K562 (cell line): Measurements from ENCODE around the gene KLF13. TPM values are rescaled to one million over a fixed set of nuclear protein-coding genes. Genes with fewer than 3 reads are reported as not detected.

Source experiments
- ATAC-seq: fragments of 200-7000 bp; cut with Tn5 transposase; 3 replicates; pipeline ENCODE4 v1.9.1; 2020; ENCODE audit warnings: moderate library complexity
- BruUV-seq: library from RNA; stranded (reverse); fragments of 400-500 nt; replicated peaks from 2 replicates; lab custom pipeline; 2021; lab: Mats Ljungman, UMichigan
- CTCF ChIA-PET: fragments of 300-600 bp; formaldehyde crosslinking; extraction: SDS; loops from one replicate; lab custom pipeline; 2021; ENCODE audit warnings: low intra/inter-chr PET ratio; lab: Yijun Ruan, JAX
- POLR2A ChIA-PET: fragments of 300-600, 350-650 bp; sonication (Branson Sonifier 250); formaldehyde crosslinking; extraction: SDS; loops from one replicate; lab custom pipeline; 2021; ENCODE audit warnings: antibody characterized with exemption, inconsistent platforms; lab: Yijun Ruan, JAX
- DNase-seq, 4 experiments: peaks; one replicate each; pipeline versions ENCODE4 v3.0.0 to v3.0.0-alpha.2; 2011 to 2018; ENCODE audit warnings: low spot score in 3 of 4, mixed read lengths in 3 of 4; ENCODE audit errors: extremely low read depth in 1 of 4
- FAIRE-seq: peaks from 2 replicates; lab custom pipeline; 2011; peaks lifted over from hg19 to GRCh38; lab: Jason Lieb, UNC
- H2AFZ ChIP-seq: 2 replicates; pipeline ENCODE4 v1.6.0; 2011; ENCODE audit warnings: low read depth, low read length, control low read depth, inconsistent platforms
- H3K27ac ChIP-seq: fragments of 200-600 bp; 3 replicates; pipeline ENCODE4 v1.8.0; 2011; ENCODE audit warnings: low read depth, mild to moderate bottlenecking, control low read depth, inconsistent platforms, low read length, moderate library complexity, mixed read lengths; ENCODE audit errors: extremely low read depth
- H3K27me3 ChIP-seq, 2 experiments: fragments of 300-600 bp in 1 of 2; 2 replicates in 1 of 2; 3 replicates in 1 of 2; pipeline versions ENCODE4 v1.6.0 to v1.8.0; 2011; ENCODE audit warnings: inconsistent platforms in 2 of 2, low read length in 2 of 2, mild to moderate bottlenecking in 1 of 2, mixed read lengths in 1 of 2, moderate library complexity in 1 of 2; ENCODE audit not compliant: control insufficient read depth in 2 of 2, insufficient read depth in 2 of 2
- H3K36me3 ChIP-seq: fragments of 300-600 bp; 3 replicates; pipeline ENCODE4 v1.8.0; 2011; ENCODE audit warnings: mild to moderate bottlenecking, low read length, inconsistent platforms; ENCODE audit not compliant: control insufficient read depth, insufficient read depth
- H3K4me1 ChIP-seq, 2 experiments: fragments of 200-600 bp in 1 of 2; replicated peaks in 1 of 2; 2 replicates in 1 of 2; 3 replicates in 1 of 2; pipeline versions ENCODE4 v1.5.1 to v1.8.0; 2011; ENCODE audit warnings: inconsistent platforms in 2 of 2, low read length in 2 of 2, mild to moderate bottlenecking in 1 of 2, mixed read lengths in 1 of 2, moderate library complexity in 1 of 2; ENCODE audit not compliant: control insufficient read depth in 2 of 2, insufficient read depth in 2 of 2
- H3K4me2 ChIP-seq: 2 replicates; pipeline ENCODE4 v1.6.1; 2011; ENCODE audit warnings: low read length, control low read depth, inconsistent platforms, mixed read lengths; ENCODE audit not compliant: insufficient read depth
- H3K4me3 ChIP-seq: fragments of 200-600 bp; sonication (generic), shearing (Covaris generic); 2 replicates; pipeline ENCODE4 v1.5.1; 2016; ENCODE audit warnings: control low read depth, inconsistent platforms
- H3K79me2 ChIP-seq: fragments of 200-600 bp; 3 replicates; pipeline ENCODE4 v1.8.0; 2011; ENCODE audit warnings: low read length, inconsistent platforms; ENCODE audit not compliant: control insufficient read depth, insufficient read depth
- H3K9ac ChIP-seq, 2 experiments: 2 replicates each; pipeline versions ENCODE4 v1.6.0 to v1.6.1; 2011; ENCODE audit warnings: low read depth in 2 of 2, low read length in 2 of 2, control low read depth in 1 of 2, inconsistent platforms in 1 of 2, mild to moderate bottlenecking in 1 of 2, mixed read lengths in 1 of 2; ENCODE audit not compliant: insufficient read depth in 1 of 2
- H3K9me1 ChIP-seq: one replicate; pipeline ENCODE4 v1.6.0; 2011; ENCODE audit warnings: inconsistent platforms, mild to moderate bottlenecking, low read length, moderate library complexity; ENCODE audit not compliant: control insufficient read depth, insufficient read depth
- H3K9me3 ChIP-seq: replicated peaks from 2 replicates; pipeline ENCODE4 v1.5.1; 2011; ENCODE audit warnings: low read depth, low read length, inconsistent platforms; ENCODE audit not compliant: control insufficient read depth, insufficient read depth
- H4K20me1 ChIP-seq: replicated peaks from 2 replicates; pipeline ENCODE4 v1.6.1; 2011; ENCODE audit warnings: low read length, inconsistent platforms, mixed read lengths; ENCODE audit not compliant: control insufficient read depth, insufficient read depth
- BACH1 ChIP-seq: fragments of 200-800 bp; sonication (Bioruptor generic); IDR thresholded peaks from 2 replicates; pipeline ENCODE4 v1.6.1; 2016; ENCODE audit warnings: missing genetic modification characterization, missing compliant biosample characterization
- CREB1 ChIP-seq, 2 experiments: sonication (generic) in 1 of 2; formaldehyde crosslinking in 1 of 2; IDR thresholded peaks; 2 replicates each; pipeline versions ENCODE4 v1.6.1 to v1.8.0; 2012 to 2022; ENCODE audit warnings: inconsistent platforms in 1 of 2, mild to moderate bottlenecking in 1 of 2, missing genetic modification reagents in 1 of 2, moderate library complexity in 1 of 2
- EZH2 ChIP-seq: IDR thresholded peaks from 2 replicates; pipeline ENCODE4 v1.6.1; 2012; ENCODE audit warnings: low read depth, mild to moderate bottlenecking, inconsistent platforms, low read length, borderline replicate concordance
- GTF2F1 ChIP-seq: IDR thresholded peaks from 2 replicates; pipeline ENCODE4 v1.6.1; 2011; ENCODE audit warnings: low read depth, low read length, improper control_type of control experiment
- JUND ChIP-seq, 2 experiments: IDR thresholded peaks; 2 replicates in 1 of 2; 3 replicates in 1 of 2; pipeline ENCODE4 v1.6.1; 2011; ENCODE audit warnings: borderline replicate concordance in 2 of 2, low read depth in 2 of 2, low read length in 2 of 2, improper control_type of control experiment in 1 of 2, missing biosample characterization in 1 of 2, missing genetic modification characterization in 1 of 2, missing genetic modification reagents in 1 of 2
- PTRF ChIP-seq: fragments of 450-650 bp; IDR thresholded peaks from 2 replicates; pipeline ENCODE4 v1.6.1; 2016; ENCODE audit warnings: mild to moderate bottlenecking, missing genetic modification characterization, missing compliant biosample characterization
- SPI1 ChIP-seq: IDR thresholded peaks from 2 replicates; pipeline ENCODE4 v1.6.1; 2011; ENCODE audit warnings: low read depth, low read length, control low read depth, borderline replicate concordance
- SRSF9 ChIP-seq: fragments of 200-400 bp; formaldehyde crosslinking; IDR thresholded peaks from 2 replicates; pipeline ENCODE4 v1.6.1; 2017; ENCODE audit warnings: low read depth, low read length, borderline replicate concordance
- ZBTB17 ChIP-seq: fragments of 450-650 bp; formaldehyde crosslinking; IDR thresholded peaks from 2 replicates; pipeline ENCODE4 v1.4.0; 2020; ENCODE audit warnings: mild to moderate bottlenecking
- ZNF217 ChIP-seq: sonication (generic); formaldehyde crosslinking; IDR thresholded peaks from 2 replicates; pipeline ENCODE4 v1.8.0; 2022; ENCODE audit warnings: mild to moderate bottlenecking, missing genetic modification reagents
- WGBS: fragments of 100-300 bp; shearing (Covaris generic); methylation state at CpG from one replicate; pipeline ENCODE4 v1.1.6; 2016; ENCODE audit warnings: low coverage, mixed read lengths; ENCODE audit not compliant: insufficient coverage; ENCODE audit errors: missing lambda C conversion rate; 5-methylcytosine and 5-hydroxymethylcytosine counted together
- in situ Hi-C: fragments of 300-500 bp; cut with MboI; formaldehyde crosslinking; loops from 4 replicates; pipeline ENCODE4 v1.15.0; 2018; ENCODE audit warnings: inconsistent platforms, mixed read lengths
- intact Hi-C: fragments of 100-400 bp; cut with micrococcal nuclease; formaldehyde crosslinking; loops from 2 replicates; pipeline ENCODE4 v1.14.2; 2022
- polyA plus RNA-seq, 8 experiments: library from polyadenylated mRNA; depleted of rRNA in 4 of 8; stranded (reverse) in 5 of 8; unstranded in 3 of 8; fragments of >200 nt; fragmentation: Nextera tagmentation in 2 of 8; fragmentation: Illumina TruSeq in 1 of 8; extraction: Ambion mirVana in 2 of 8; extraction: Trizol in 1 of 8; gene quantifications; 2 replicates each; pipeline versions ENCODE4 v1.2.1 to v1.2.3, GENCODE V29; 2011 to 2014; ENCODE audit warnings: inconsistent platforms in 1 of 8, missing spikeins in 1 of 8
- total RNA-seq, 7 experiments: library from RNA; depleted of rRNA in 6 of 7; stranded (reverse); fragments of >200 nt in 6 of 7; fragmentation: Illumina TruSeq in 2 of 7; extraction: Trizol in 2 of 7; gene quantifications; 2 replicates each; pipeline versions ENCODE4 v1.2.1 to v1.2.3, GENCODE V29; 2011 to 2021; ENCODE audit warnings: low replicate concordance in 1 of 7
- TF ChIP-seq, protein P1 (sequence below): IDR thresholded peaks from 3 replicates; pipeline ENCODE4 v1.6.1; 2011; ENCODE audit warnings: borderline replicate concordance, mild to moderate bottlenecking; ENCODE audit not compliant: insufficient read length, insufficient read depth
- TF ChIP-seq, protein P2 (sequence below), 3 experiments: IDR thresholded peaks in 2 of 3; conservative IDR thresholded peaks in 1 of 3; 2 replicates each; pipeline ENCODE4 v1.5.1; 2011 to 2012; ENCODE audit warnings: low read length in 3 of 3, mild to moderate bottlenecking in 3 of 3, control low read depth in 2 of 3, improper control_type of control experiment in 1 of 3, inconsistent platforms in 1 of 3, low read depth in 1 of 3, mixed read lengths in 1 of 3, moderate library complexity in 1 of 3; ENCODE audit not compliant: insufficient read depth in 2 of 3
- TF ChIP-seq, protein P3 (sequence below): fragments of 450-650 bp; IDR thresholded peaks from 2 replicates; pipeline ENCODE4 v1.6.1; 2016; ENCODE audit warnings: antibody characterized with exemption

KLF13 gene
- total and polyA plus RNA-seq, 9 of the 15 experiments (the other 6 are each of a cell fraction or from before 2014, with no cell fraction given) = 1.8 to 10.5 (median 4.8) TPM

DNA sequence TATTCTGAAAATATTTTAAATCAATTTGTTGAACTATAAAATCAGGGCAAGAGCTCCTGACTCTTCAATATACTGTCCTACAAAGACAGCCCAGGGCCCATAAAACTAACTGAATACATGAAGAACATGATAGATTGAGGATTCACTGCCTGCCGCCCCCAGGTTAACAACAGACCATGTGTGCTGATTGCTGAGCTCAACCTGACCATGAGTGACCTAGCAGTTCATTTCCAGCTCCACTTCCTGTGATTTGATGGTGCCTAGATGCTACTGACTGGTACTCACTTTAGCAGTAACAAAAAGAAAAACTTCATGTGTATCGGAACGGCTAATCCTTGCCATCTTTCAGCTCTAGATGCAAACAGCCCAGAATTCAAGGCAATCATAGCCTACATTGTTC is 9.6 kb upstream of the KLF13 start (continued):
- TF ChIP-seq, protein P1, sequence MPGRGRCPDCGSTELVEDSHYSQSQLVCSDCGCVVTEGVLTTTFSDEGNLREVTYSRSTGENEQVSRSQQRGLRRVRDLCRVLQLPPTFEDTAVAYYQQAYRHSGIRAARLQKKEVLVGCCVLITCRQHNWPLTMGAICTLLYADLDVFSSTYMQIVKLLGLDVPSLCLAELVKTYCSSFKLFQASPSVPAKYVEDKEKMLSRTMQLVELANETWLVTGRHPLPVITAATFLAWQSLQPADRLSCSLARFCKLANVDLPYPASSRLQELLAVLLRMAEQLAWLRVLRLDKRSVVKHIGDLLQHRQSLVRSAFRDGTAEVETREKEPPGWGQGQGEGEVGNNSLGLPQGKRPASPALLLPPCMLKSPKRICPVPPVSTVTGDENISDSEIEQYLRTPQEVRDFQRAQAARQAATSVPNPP = no peak
- TF ChIP-seq ZNF217 (CRISPR knock-in tag) (no peak), BACH1 (no peak), GTF2F1 (no peak)

DNA sequence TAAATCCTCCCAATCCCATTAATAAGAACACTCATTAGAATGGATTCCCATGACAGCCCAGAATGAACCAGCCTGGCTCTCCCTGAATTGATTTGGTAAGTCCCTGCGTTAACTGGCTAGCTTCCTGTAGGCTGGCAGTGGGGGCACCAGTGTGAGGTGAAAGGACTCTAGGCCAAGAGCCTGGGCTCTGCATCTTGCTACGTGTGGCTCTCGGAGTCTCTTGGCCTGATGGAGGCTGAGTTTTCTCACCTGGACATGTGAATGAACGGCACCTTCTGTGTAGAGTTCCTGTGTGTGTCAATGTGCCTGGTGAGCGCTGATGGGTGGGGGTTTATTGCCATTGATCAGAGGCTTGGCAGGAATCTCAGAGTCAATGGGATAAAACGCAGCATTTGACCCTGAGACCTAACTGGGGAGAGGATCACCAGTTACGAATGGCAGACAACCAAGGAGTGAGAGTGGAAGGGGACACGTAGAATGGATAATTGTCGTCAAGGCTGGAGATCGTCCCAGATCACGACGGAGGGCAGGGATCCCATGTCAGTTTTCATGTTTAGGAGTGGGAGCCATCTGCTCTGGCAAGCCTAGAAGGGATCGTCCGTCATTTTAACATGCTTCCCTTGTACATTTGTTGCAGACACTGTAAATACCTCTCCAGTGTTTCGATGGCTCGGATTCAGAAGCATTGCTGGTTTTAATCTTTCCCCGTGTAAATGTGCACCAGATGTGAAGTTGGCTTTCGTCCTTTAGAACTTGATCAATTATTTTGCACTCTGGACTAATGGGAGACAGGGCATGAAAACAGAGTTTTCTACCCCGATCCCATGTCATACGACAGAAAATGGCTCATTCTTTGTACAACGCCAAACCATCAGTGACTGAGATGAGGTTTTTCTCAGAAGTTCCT is 9.0 kb upstream of the KLF13 start:
- no TSS peak for BruUV-seq
- TF ChIP-seq ZBTB17 (CRISPR knock-in tag) (no peak), CREB1 (IDR thresholded peaks at IDR 0.05) (no peak), CREB1 (CRISPR knock-in tag; IDR thresholded peaks at IDR 0.05) (no peak), SRSF9 (no peak), PTRF (tag) (no peak), SPI1 (no peak), EZH2 (no peak), JUND (IDR thresholded peaks at IDR 0.05; ENCODE audit: borderline replicate concordance, low read depth, low read length) (no peak), JUND (tag; IDR thresholded peaks at IDR 0.05; ENCODE audit: borderline replicate concordance, low read depth, low read length) (no peak)
- TF ChIP-seq, protein P2, sequence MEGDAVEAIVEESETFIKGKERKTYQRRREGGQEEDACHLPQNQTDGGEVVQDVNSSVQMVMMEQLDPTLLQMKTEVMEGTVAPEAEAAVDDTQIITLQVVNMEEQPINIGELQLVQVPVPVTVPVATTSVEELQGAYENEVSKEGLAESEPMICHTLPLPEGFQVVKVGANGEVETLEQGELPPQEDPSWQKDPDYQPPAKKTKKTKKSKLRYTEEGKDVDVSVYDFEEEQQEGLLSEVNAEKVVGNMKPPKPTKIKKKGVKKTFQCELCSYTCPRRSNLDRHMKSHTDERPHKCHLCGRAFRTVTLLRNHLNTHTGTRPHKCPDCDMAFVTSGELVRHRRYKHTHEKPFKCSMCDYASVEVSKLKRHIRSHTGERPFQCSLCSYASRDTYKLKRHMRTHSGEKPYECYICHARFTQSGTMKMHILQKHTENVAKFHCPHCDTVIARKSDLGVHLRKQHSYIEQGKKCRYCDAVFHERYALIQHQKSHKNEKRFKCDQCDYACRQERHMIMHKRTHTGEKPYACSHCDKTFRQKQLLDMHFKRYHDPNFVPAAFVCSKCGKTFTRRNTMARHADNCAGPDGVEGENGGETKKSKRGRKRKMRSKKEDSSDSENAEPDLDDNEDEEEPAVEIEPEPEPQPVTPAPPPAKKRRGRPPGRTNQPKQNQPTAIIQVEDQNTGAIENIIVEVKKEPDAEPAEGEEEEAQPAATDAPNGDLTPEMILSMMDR (IDR thresholded peaks at IDR 0.05 in 2 of 3, conservative IDR thresholded peaks at IDR 0.05 in 1 of 3; ENCODE audit: insufficient read depth in 2 of 3, low read depth in 1 of 3, low read length in 3 of 3) = no peak
- TF ChIP-seq, protein P3, sequence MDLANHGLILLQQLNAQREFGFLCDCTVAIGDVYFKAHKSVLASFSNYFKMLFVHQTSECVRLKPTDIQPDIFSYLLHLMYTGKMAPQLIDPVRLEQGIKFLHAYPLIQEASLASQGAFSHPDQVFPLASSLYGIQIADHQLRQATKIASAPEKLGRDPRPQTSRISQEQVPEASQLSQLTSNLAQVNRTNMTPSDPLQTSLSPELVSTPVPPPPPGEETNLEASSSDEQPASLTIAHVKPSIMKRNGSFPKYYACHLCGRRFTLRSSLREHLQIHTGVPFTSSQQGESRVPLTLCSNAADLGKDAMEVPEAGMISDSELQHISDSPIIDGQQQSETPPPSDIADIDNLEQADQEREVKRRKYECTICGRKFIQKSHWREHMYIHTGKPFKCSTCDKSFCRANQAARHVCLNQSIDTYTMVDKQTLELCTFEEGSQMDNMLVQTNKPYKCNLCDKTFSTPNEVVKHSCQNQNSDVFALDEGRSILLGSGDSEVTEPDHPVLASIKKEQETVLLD = no peak

More for the DNA sequence above, 9.0 kb upstream of the KLF13 start:
- Histone ChIP-seq H3K4me1 (no peaks in the 10 kb centered on the region; a peak in 1 of 5 replicates), H3K9ac (no peak overlapping the region), H2AFZ (no peak overlapping the region), H3K4me3 (no peak overlapping the region), H3K9me1 (no peaks in the 10 kb centered on the region), H3K27ac (no peak overlapping the region), H3K36me3 (no peaks in the 10 kb centered on the region), H3K27me3 (peaks cover 23 to 40% of the 10 kb centered on the region in 2 experiments), H3K79me2 (no peaks in the 10 kb centered on the region), H3K4me2 (no peak overlapping the region), H4K20me1 (no peaks in the 10 kb centered on the region), H3K9me3 (no peaks in the 10 kb centered on the region)
- 2% methylated on average over 19 of the region's 21 CpGs for WGBS
- intact Hi-C loops (no loop called here), in situ Hi-C loops (no loop called here)
- FAIRE-seq (no peak), DNase-seq (no peak), ATAC-seq (no peak)
- ChIA-PET CTCF (no interaction called here), POLR2A (interaction anchor here (0.6 kb wide), 1 partner anchor 16 kb away, joined by 3 read pairs; no protein-coding TSS in a partner anchor)
